GM19043 (cell line): ENCODE measurements around the gene TMEM120B.

Experiments used
- ATAC-seq: cut with Tn5 transposase; IDR thresholded peaks from one replicate; pipeline ENCODE4 v1.9.1; 2021; ENCODE audit warnings: low read depth; ENCODE audit not compliant: unreplicated experiment

Gene TMEM120B

GRCh38 chr12:121829250-121829918 lies 116.8 kb downstream of the TMEM120B start:
- no peak for ATAC-seq

DNA sequence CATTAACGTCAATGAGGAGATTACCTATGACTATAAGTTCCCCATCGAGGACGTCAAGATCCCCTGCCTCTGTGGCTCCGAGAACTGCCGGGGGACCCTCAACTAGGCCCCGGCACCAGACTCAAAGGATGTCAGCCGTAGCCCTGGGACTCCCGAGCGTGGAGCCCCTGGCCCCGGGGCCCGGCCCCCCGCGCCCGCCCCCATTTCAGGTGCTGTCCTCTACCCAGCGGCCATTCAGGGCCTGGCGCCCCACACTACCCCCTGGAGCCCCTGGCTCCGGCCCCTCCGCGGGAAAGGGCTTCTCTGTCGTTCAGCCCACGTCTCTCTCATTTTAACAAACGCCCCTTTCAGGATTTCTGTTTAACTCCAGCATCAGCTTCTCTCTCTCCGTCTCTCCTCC lies 117.6 kb downstream of the TMEM120B start:
- ATAC-seq, result no peak

GRCh38 chr12:121830588-121831265 lies 118.2 kb downstream of the TMEM120B start:
- ATAC-seq, result no peak
